Trophoblast cell (in vitro differentiated cells and primary cell): Measurements from ENCODE around the gene GLYATL2.

Experiments used
- DNase-seq, 2 donors: peaks; one replicate each; pipeline ENCODE4 v3.0.0-alpha.2; 2016
- H2AFZ ChIP-seq: 2 replicates; pipeline ENCODE4 v1.6.1; 2013; ENCODE audit warnings: low read length, moderate library complexity, mild to moderate bottlenecking; ENCODE audit not compliant: insufficient read depth, poor library complexity
- H2AK5ac ChIP-seq: 2 replicates; pipeline ENCODE4 v1.6.1; 2013; ENCODE audit warnings: mild to moderate bottlenecking, low read length
- H2BK120ac ChIP-seq: 2 replicates; pipeline ENCODE4 v1.6.1; 2013; ENCODE audit warnings: low read length, mild to moderate bottlenecking, moderate library complexity; ENCODE audit not compliant: insufficient read depth, poor library complexity
- H2BK12ac ChIP-seq: 2 replicates; pipeline ENCODE4 v1.6.1; 2013; ENCODE audit warnings: mild to moderate bottlenecking, low read length, moderate library complexity
- H2BK5ac ChIP-seq: 2 replicates; pipeline ENCODE4 v1.6.1; 2013; ENCODE audit warnings: low read length, low read depth, moderate library complexity, mild to moderate bottlenecking; ENCODE audit not compliant: poor library complexity
- H3K14ac ChIP-seq: 2 replicates; pipeline ENCODE4 v1.6.1; 2013; ENCODE audit warnings: mild to moderate bottlenecking, low read length
- H3K18ac ChIP-seq: 2 replicates; pipeline ENCODE4 v1.6.1; 2013; ENCODE audit warnings: mild to moderate bottlenecking, low read length
- H3K23ac ChIP-seq: 2 replicates; pipeline ENCODE4 v1.6.1; 2013; ENCODE audit warnings: low read length
- H3K27ac ChIP-seq: 2 replicates; pipeline ENCODE4 v1.5.1; 2013; ENCODE audit warnings: low read depth, mild to moderate bottlenecking, inconsistent platforms, low read length, moderate library complexity
- H3K27me3 ChIP-seq: 2 replicates; pipeline ENCODE4 v1.6.1; 2013; ENCODE audit warnings: inconsistent platforms, mild to moderate bottlenecking, low read length, moderate library complexity; ENCODE audit not compliant: insufficient read depth
- H3K36me3 ChIP-seq, 2 experiments: 1 replicate in 1 of 2; 2 replicates in 1 of 2; pipeline ENCODE4 v1.6.1; 2013; ENCODE audit warnings: low read length in 2 of 2, mild to moderate bottlenecking in 2 of 2, moderate library complexity in 1 of 2; ENCODE audit not compliant: insufficient read depth in 2 of 2, control insufficient read depth in 1 of 2
- H3K4ac ChIP-seq: 2 replicates; pipeline ENCODE4 v1.6.1; 2013; ENCODE audit warnings: low read depth, mild to moderate bottlenecking, low read length, moderate library complexity
- H3K4me1 ChIP-seq, 2 experiments: 1 replicate in 1 of 2; 2 replicates in 1 of 2; pipeline ENCODE4 v1.6.1; 2013; ENCODE audit warnings: low read length in 2 of 2, mild to moderate bottlenecking in 2 of 2, moderate library complexity in 1 of 2; ENCODE audit not compliant: insufficient read depth in 2 of 2, control insufficient read depth in 1 of 2
- H3K4me2 ChIP-seq: 2 replicates; pipeline ENCODE4 v1.6.1; 2013; ENCODE audit warnings: inconsistent platforms, mild to moderate bottlenecking, low read length, moderate library complexity
- H3K4me3 ChIP-seq: 2 replicates; pipeline ENCODE4 v1.5.1; 2013; ENCODE audit warnings: mild to moderate bottlenecking, low read depth, low read length, inconsistent platforms
- H3K79me1 ChIP-seq: one replicate; pipeline ENCODE4 v1.6.1; 2013; ENCODE audit warnings: low read length
- H3K79me2 ChIP-seq: 2 replicates; pipeline ENCODE4 v1.6.1; 2013; ENCODE audit warnings: low read length, mild to moderate bottlenecking; ENCODE audit not compliant: control insufficient read depth, insufficient read depth, poor library complexity
- H3K9ac ChIP-seq: 2 replicates; pipeline ENCODE4 v1.6.1; 2013; ENCODE audit warnings: mild to moderate bottlenecking, low read length
- H3K9me3 ChIP-seq: 2 replicates; pipeline ENCODE4 v1.6.1; 2013; ENCODE audit warnings: low read depth, mild to moderate bottlenecking, control low read depth, inconsistent platforms, low read length; ENCODE audit not compliant: insufficient read depth
- H4K12ac ChIP-seq: 2 replicates; pipeline ENCODE4 v1.6.1; 2013; ENCODE audit warnings: low read depth, mild to moderate bottlenecking, low read length, moderate library complexity
- H4K8ac ChIP-seq: 2 replicates; pipeline ENCODE4 v1.6.1; 2013; ENCODE audit warnings: low read depth, mild to moderate bottlenecking, low read length, moderate library complexity
- H4K91ac ChIP-seq: one replicate; pipeline ENCODE4 v1.6.1; 2013; ENCODE audit warnings: low read depth, mild to moderate bottlenecking, low read length, moderate library complexity
- WGBS: extraction: QIAGEN DNeasy Blood & Tissue Kit; methylation state at CpG from one replicate; pipeline ENCODE4 v1.1.7; 2013; ENCODE audit warnings: missing lambda C conversion rate; ENCODE audit not compliant: insufficient read length, insufficient coverage; ENCODE audit errors: extremely low coverage; 5-methylcytosine and 5-hydroxymethylcytosine counted together

The GLYATL2 gene

GRCh38 chr11:58829786-58830185, 14.7 kb downstream of the GLYATL2 start:
- Histone ChIP-seq H4K12ac (no peak overlapping the region), H2BK120ac (no peak overlapping the region), H3K14ac (no peak overlapping the region), H2AFZ (no peak overlapping the region), H3K9me3 (peaks cover 2% of the 10 kb centered on the region), H3K36me3 (no peaks in the 10 kb centered on the region), H3K4me3 (no peak overlapping the region), H3K18ac (no peak overlapping the region), H3K79me1 (no peaks in the 10 kb centered on the region), H2BK12ac (no peak overlapping the region), H3K23ac (no peak overlapping the region), H3K79me2 (no peaks in the 10 kb centered on the region), H3K27me3 (no peaks in the 10 kb centered on the region), H3K4ac (no peak overlapping the region), H3K9ac (no peak overlapping the region), H4K8ac (no peak overlapping the region), H4K91ac (no peak overlapping the region), H2AK5ac (no peak overlapping the region), H2BK5ac (no peak overlapping the region), H3K4me1 (no peaks in the 10 kb centered on the region), H3K27ac (no peak overlapping the region), H3K4me2 (no peak overlapping the region)
- DNase-seq, result no peak

DNA sequence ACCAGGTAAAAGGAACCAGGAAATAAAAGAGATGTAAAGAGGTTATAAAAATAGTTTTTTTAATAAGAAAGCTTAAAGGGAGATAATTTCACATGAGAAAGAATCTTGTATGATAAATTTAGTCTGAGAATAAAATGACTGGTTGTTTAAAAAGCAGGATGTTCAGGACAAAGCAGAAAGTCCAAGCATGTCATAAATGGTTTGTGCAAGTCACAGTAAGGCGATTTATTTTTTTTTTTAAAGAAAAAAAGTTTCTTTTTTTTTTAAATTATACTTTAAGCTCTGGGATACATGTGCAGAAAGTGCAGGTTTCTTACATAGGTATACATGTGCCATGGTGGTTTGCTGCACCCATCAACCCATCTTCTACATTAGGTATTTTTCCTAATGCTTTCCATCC, 30.8 kb downstream of the GLYATL2 start:
- no peak overlapping the region for H2BK120ac ChIP-seq
- no peaks in the 10 kb centered on the region for H3K79me1 ChIP-seq
- no peak overlapping the region for H2BK12ac ChIP-seq
- no peak overlapping the region for H3K14ac ChIP-seq
- no peaks in the 10 kb centered on the region for H3K27me3 ChIP-seq
- H3K9ac ChIP-seq, result no peak overlapping the region
- no peak overlapping the region for H2AFZ ChIP-seq
- no peak overlapping the region for H3K4ac ChIP-seq
- no peaks in the 10 kb centered on the region for H3K79me2 ChIP-seq
- no peak overlapping the region for H4K8ac ChIP-seq
- no peak for DNase-seq
- H4K12ac ChIP-seq, result no peak overlapping the region
- H3K36me3 ChIP-seq, result no peaks in the 10 kb centered on the region
- H3K27ac ChIP-seq, result no peak overlapping the region
- H2BK5ac ChIP-seq, result no peak overlapping the region
- no peak overlapping the region for H4K91ac ChIP-seq
- no peak overlapping the region for H3K18ac ChIP-seq
- H3K4me1 ChIP-seq, result no peaks in the 10 kb centered on the region
- no peak overlapping the region for H3K4me3 ChIP-seq
- no peak overlapping the region for H2AK5ac ChIP-seq
- no peak overlapping the region for H3K23ac ChIP-seq
- no CpG with 5 or more reads among the region's 1 CpG for WGBS
- H3K9me3 ChIP-seq, result peaks cover 7% of the 10 kb centered on the region
- no peak overlapping the region for H3K4me2 ChIP-seq

GRCh38 chr11:58811499-58811898, 33.0 kb downstream of the GLYATL2 start:
- no CpG with 5 or more reads among the region's 3 CpGs for WGBS
- no peak overlapping the region for H2BK5ac ChIP-seq
- peaks cover 5% of the 10 kb centered on the region for H3K9me3 ChIP-seq

GRCh38 chr11:58807343-58807742, 37.2 kb downstream of the GLYATL2 start:
- H3K18ac ChIP-seq, result no peak overlapping the region
- H3K23ac ChIP-seq, result no peak overlapping the region
- H3K4me3 ChIP-seq, result no peak overlapping the region
- no peak overlapping the region for H2BK12ac ChIP-seq
- no CpG with 5 or more reads among the region's 2 CpGs for WGBS
- H3K79me1 ChIP-seq, result no peaks in the 10 kb centered on the region
- H4K91ac ChIP-seq, result no peak overlapping the region
- no peak overlapping the region for H2BK5ac ChIP-seq
- no peak overlapping the region for H3K4ac ChIP-seq
- no peak overlapping the region for H4K8ac ChIP-seq
- H2AFZ ChIP-seq, result no peak overlapping the region
- no peaks in the 10 kb centered on the region for H3K36me3 ChIP-seq
- H2AK5ac ChIP-seq, result no peak overlapping the region
- no peaks in the 10 kb centered on the region for H3K27me3 ChIP-seq
- H2BK120ac ChIP-seq, result no peak overlapping the region
- no peak overlapping the region for H3K4me2 ChIP-seq
- no peaks in the 10 kb centered on the region for H3K4me1 ChIP-seq
- no peak for DNase-seq
- H4K12ac ChIP-seq, result no peak overlapping the region
- no peak overlapping the region for H3K9ac ChIP-seq
- no peak overlapping the region for H3K14ac ChIP-seq
- H3K79me2 ChIP-seq, result no peaks in the 10 kb centered on the region
- no peaks in the 10 kb centered on the region for H3K9me3 ChIP-seq
- no peak overlapping the region for H3K27ac ChIP-seq

More at GRCh38 chr11:58811499-58811898, 33.0 kb downstream of the GLYATL2 start:
- Histone ChIP-seq H3K9ac (no peak overlapping the region), H4K8ac (no peak overlapping the region), H3K79me2 (no peaks in the 10 kb centered on the region), H3K4me1 (no peaks in the 10 kb centered on the region), H2BK120ac (no peak overlapping the region), H3K27ac (no peak overlapping the region), H3K4ac (no peak overlapping the region), H3K79me1 (no peaks in the 10 kb centered on the region), H3K36me3 (no peaks in the 10 kb centered on the region), H3K27me3 (no peaks in the 10 kb centered on the region), H3K14ac (no peak overlapping the region), H4K91ac (no peak overlapping the region), H2BK12ac (no peak overlapping the region), H3K18ac (no peak overlapping the region), H3K4me2 (no peak overlapping the region), H4K12ac (no peak overlapping the region), H2AFZ (no peak overlapping the region), H2AK5ac (no peak overlapping the region), H3K4me3 (no peak overlapping the region), H3K23ac (no peak overlapping the region)
- no peak for DNase-seq
